Measurements from ENCODE around the gene KLHL26. TPM values are rescaled to one million over a fixed set of nuclear protein-coding genes. Genes with fewer than 3 reads are reported as not detected.

KLHL26 gene
- polyA plus RNA-seq, 2 of the 4 experiments (the other 2 are of a cell fraction), result 1.1 to 2.0 TPM

DNA sequence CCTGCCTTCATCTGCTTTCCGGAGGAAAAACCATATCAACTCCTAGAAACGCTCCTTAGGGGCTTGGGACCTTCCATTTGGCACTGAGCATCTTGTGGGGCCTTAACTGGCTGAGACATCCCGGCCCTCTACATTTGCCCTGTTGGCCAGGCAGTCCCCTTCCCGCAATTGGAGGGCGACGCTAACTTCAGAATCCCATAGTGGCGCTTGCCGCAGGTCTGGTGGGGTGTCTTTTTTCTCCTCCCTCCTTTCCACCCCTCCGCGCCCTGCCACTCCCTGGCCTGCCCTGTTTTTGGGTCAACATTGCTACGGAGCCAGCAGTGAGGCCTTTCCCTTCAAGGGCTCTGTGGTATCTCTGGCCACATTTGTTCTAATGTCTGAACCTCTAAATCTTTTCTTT is 33.1 kb downstream of the KLHL26 start:
- ChIA-PET CTCF (no interaction called here), POLR2A (no interaction called here)
- ATAC-seq, result no peak
- 86% methylated on average over 11 of the region's 11 CpGs for WGBS (ENCODE audit: missing lambda C conversion rate)
- H3K9me3 ChIP-seq, result no peaks in the 10 kb centered on the region
- no peak overlapping the region for H3K4me3 ChIP-seq
- TF ChIP-seq BCL3 (IDR thresholded peaks at IDR 0.05) (no peak), POLR2A (IDR thresholded peaks at IDR 0.05; ENCODE audit: low read length) (no peak), MYC (IDR thresholded peaks at IDR 0.05; ENCODE audit: borderline replicate concordance, low read length) (no peak), CHD2 (IDR thresholded peaks at IDR 0.05; ENCODE audit: low read length, partially characterized antibody) (no peak), TP53 (CRISPR knock-in tag; IDR thresholded peaks at IDR 0.05) (no peak), RARB (CRISPR knock-in tag; IDR thresholded peaks at IDR 0.05) (no peak), GATA3 (IDR thresholded peaks at IDR 0.05; ENCODE audit: borderline replicate concordance) (no peak), RNF2 (IDR thresholded peaks at IDR 0.05; ENCODE audit: borderline replicate concordance, low read depth) (no peak), MAFK (IDR thresholded peaks at IDR 0.05; ENCODE audit: partially characterized antibody) (no peak), USF2 (IDR thresholded peaks at IDR 0.05) (no peak), ZSCAN20 (CRISPR knock-in tag; IDR thresholded peaks at IDR 0.05) (no peak), CTCF (IDR thresholded peaks at IDR 0.05) (no peak), PHF8 (IDR thresholded peaks at IDR 0.05; ENCODE audit: borderline replicate concordance, low read depth) (no peak), EP300 (IDR thresholded peaks at IDR 0.05) (no peak)
- TF ChIP-seq, protein P1, sequence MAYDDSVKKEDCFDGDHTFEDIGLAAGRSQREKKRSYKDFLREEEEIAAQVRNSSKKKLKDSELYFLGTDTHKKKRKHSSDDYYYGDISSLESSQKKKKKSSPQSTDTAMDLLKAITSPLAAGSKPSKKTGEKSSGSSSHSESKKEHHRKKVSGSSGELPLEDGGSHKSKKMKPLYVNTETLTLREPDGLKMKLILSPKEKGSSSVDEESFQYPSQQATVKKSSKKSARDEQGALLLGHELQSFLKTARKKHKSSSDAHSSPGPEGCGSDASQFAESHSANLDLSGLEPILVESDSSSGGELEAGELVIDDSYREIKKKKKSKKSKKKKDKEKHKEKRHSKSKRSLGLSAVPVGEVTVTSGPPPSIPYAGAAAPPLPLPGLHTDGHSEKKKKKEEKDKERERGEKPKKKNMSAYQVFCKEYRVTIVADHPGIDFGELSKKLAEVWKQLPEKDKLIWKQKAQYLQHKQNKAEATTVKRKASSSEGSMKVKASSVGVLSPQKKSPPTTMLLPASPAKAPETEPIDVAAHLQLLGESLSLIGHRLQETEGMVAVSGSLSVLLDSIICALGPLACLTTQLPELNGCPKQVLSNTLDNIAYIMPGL (CRISPR knock-in tag; IDR thresholded peaks at IDR 0.05; ENCODE audit: borderline replicate concordance), result no peak
- H3K4me2 ChIP-seq, result no peak overlapping the region
- DNase-seq (ENCODE audit: low read depth in 1 of 2, low spot score in 1 of 2), result no peak
- no peak for FAIRE-seq
- H3K4me1 ChIP-seq, result no peaks in the 10 kb centered on the region
- H3K27ac ChIP-seq, result no peak overlapping the region

DNA sequence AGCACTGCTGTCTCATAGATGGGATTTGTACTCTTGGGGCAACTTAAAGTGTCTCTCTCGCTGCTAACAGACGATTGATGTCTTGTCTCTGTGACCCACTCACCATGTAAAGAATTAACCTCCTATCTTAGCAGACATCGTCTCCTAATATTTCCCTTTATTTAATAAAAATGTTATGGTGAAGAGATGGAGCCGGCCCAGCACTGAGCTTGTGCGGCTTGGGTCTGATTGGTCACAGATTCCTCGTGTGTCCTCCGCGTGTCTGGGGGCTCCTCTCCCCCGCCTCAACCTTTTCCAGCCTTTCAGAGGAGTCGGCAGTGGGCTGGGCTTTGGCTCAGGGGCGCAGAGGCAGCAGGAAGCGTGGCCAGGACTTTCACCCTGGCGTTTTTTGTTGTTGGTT is 33.5 kb downstream of the KLHL26 start:
- no peak overlapping the region for H3K4me3 ChIP-seq
- H3K4me2 ChIP-seq, result no peak overlapping the region
- no peak for DNase-seq (ENCODE audit: low read depth in 1 of 2, low spot score in 1 of 2)
- ChIA-PET POLR2A (no interaction called here), CTCF (interaction anchor here (3.1 kb wide), 1 partner anchor 76 kb away, joined by 19 read pairs; no protein-coding TSS in a partner anchor)
- no peak overlapping the region for H3K27ac ChIP-seq
- ATAC-seq, result no peak
- H3K4me1 ChIP-seq, result no peaks in the 10 kb centered on the region
- 87% methylated on average over 13 of the region's 13 CpGs for WGBS (ENCODE audit: missing lambda C conversion rate)
- H3K9me3 ChIP-seq, result no peaks in the 10 kb centered on the region
- TF ChIP-seq SREBF2 (IDR thresholded peaks at IDR 0.05) (no peak), HOXA7 (CRISPR knock-in tag; IDR thresholded peaks at IDR 0.05) (no peak), ZNF302 (CRISPR knock-in tag; IDR thresholded peaks at IDR 0.05) (no peak), KDM5A (IDR thresholded peaks at IDR 0.05) (no peak), TP53 (CRISPR knock-in tag; IDR thresholded peaks at IDR 0.05) (no peak), FOXS1 (CRISPR knock-in tag; IDR thresholded peaks at IDR 0.05) (no peak), GATA3 (IDR thresholded peaks at IDR 0.05; ENCODE audit: borderline replicate concordance) (no peak), EHF (CRISPR knock-in tag; IDR thresholded peaks at IDR 0.05) (no peak), ZFP36 (IDR thresholded peaks at IDR 0.05; ENCODE audit: borderline replicate concordance, partially characterized antibody) (no peak), RNF2 (IDR thresholded peaks at IDR 0.05; ENCODE audit: borderline replicate concordance, low read depth) (no peak), JUNB (IDR thresholded peaks at IDR 0.05) (no peak), PHF8 (IDR thresholded peaks at IDR 0.05; ENCODE audit: borderline replicate concordance, low read depth) (no peak), ESRRA (IDR thresholded peaks at IDR 0.05; ENCODE audit: borderline replicate concordance, low read length) (no peak), BHLHE40 (IDR thresholded peaks at IDR 0.05; ENCODE audit: low read depth, low read length) (no peak), PBX3 (IDR thresholded peaks at IDR 0.05) (no peak), POLR2AphosphoS2 (conservative IDR thresholded peaks at IDR 0.05; ENCODE audit: low read length) (no peak), POLR2A (IDR thresholded peaks at IDR 0.05; ENCODE audit: low read length) (no peak)
- FAIRE-seq, result no peak

Measured in A549 (cell line).